Psoas muscle (tissue), 8 donors: ENCODE measurements around the gene MTREX. TPM values are rescaled to one million over a fixed set of nuclear protein-coding genes. Genes with fewer than 3 reads are reported as not detected.
A peak's percentile ranks its signal among the peaks of the same experiment; 100 is the strongest.

Source experiments
- ATAC-seq, 4 donors: fragments of 200-7000 bp; cut with Tn5 transposase; one replicate each; pipeline ENCODE4 v1.9.1; 2020; ENCODE audit warnings: moderate library complexity in 3 of 4, mild to moderate bottlenecking in 2 of 4
- DNase-seq, 2 donors: peaks; one replicate each; pipeline ENCODE4 v3.0.0-alpha.2; 2020
- H3K27ac ChIP-seq: fragments of 200-600 bp; one replicate; pipeline ENCODE4 v1.8.0; 2022
- H3K27me3 ChIP-seq, 3 donors: fragments of 200-600 bp in 1 of 3; one replicate each; pipeline versions ENCODE4 v1.6.1 to v1.8.0; 2013 to 2022; ENCODE audit warnings: low read length in 2 of 3, mild to moderate bottlenecking in 2 of 3, moderate library complexity in 1 of 3; ENCODE audit not compliant: insufficient read depth in 3 of 3
- H3K36me3 ChIP-seq, 2 donors: fragments of 200-600 bp in 1 of 2; one replicate each; pipeline versions ENCODE4 v1.6.1 to v1.8.0; 2013 to 2022; ENCODE audit warnings: low read depth in 1 of 2, mild to moderate bottlenecking in 1 of 2, moderate library complexity in 1 of 2; ENCODE audit not compliant: insufficient read depth in 1 of 2
- H3K4me1 ChIP-seq: fragments of 200-600 bp; one replicate; pipeline ENCODE4 v1.8.0; 2022
- H3K4me3 ChIP-seq: fragments of 200-600 bp; one replicate; pipeline ENCODE4 v1.8.0; 2022; ENCODE audit warnings: mild to moderate bottlenecking
- H3K9me3 ChIP-seq: fragments of 200-600 bp; one replicate; pipeline ENCODE4 v1.8.0; 2022
- WGBS, 3 donors: extraction: QIAGEN DNeasy Blood & Tissue Kit; methylation state at CpG; one replicate each; pipeline versions ENCODE4 v1.1.6 to v1.1.7; 2013; 5-methylcytosine and 5-hydroxymethylcytosine counted together
- intact Hi-C, 2 donors: fragments of 100-400 bp; cut with DNase I; formaldehyde crosslinking; loops; one replicate each; pipeline versions ENCODE4 v1.11.0 to v1.14.2; 2022
- polyA plus RNA-seq, 3 donors: library from polyadenylated mRNA; stranded (reverse); fragments of 200-250 nt; gene quantifications; one replicate each; pipeline ENCODE4 v1.2.3, GENCODE V29; 2013
- total RNA-seq, 4 donors: library from RNA; stranded (reverse); fragmentation: NEBNext Ultra II Directional in 2 of 4; extraction: Animal tissue kit (Norgen Biotek cat#: 25700) in 2 of 4; gene quantifications; one replicate each; pipeline versions ENCODE4 v1.2.1 to v1.2.4, GENCODE V29; 2021 to 2023
- TF ChIP-seq, protein P1 (sequence below): fragments of 200-600 bp; IDR thresholded peaks from one replicate; pipeline ENCODE4 v1.8.0; 2022; ENCODE audit warnings: antibody characterized with exemption
- donor health status: healthy with polysubstance abuse.
- donor health status: DM: no; HTN: no; CAD: no; lungs with moderate emphysema.
- donor health status: Bipolar disorder and iron deficiency.
- donor health status: healthy.
- donor health status: DM: yes; HTN: yes; CAD: no.
- donor health status: DM: no; HTN: no; CAD: no.
- donor health status: DM: no; HTN: no; CAD: no.
- donor health status: DM: yes; HTN: yes; CAD: no.

Gene MTREX
- total and polyA plus RNA-seq, 7 donors, result 26.7 to 79.4 (median 59.5) TPM

DNA sequence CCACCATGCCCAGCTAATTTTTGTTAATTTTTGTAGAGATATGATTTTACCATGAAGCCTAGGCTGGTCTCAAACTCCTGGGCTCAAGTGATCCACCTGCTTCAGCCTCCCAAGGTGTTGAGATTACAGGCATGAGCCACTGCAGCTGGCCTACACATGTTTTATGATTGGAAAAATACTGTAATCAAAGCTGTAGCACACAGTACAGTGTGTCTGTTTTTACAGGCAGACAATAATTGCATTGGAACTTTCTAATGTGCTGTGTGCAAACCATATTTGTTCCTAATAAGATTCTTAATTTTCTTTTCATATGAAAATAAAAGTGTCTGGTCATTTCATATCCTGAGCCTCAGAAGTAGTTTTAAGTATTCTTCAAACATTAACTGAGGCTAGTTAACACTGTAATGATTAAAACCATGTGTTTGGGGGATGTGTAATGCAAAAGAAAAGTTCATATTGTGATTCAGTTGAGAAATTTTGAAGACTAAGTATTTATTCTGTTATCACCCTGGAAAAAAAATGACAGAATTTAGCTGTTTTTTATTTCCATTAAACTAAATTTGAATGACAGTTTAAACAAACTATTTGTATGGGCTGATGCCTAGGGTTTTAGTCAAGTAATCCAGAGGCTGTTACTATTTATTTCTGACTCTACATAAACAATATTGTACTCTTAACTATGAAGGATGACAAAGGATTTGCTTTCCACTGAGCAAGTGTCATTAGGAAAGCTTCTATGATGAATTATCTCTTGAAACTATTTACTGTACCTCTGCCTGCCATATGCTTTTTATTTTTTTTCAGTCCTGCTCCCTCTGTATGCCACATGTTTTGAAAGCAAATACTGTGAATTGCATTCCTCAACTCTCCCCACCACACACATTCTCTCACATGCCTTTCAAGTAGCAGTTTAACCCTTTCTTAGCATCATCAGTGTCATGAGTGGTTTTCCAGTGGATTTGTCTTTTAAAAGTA lies 111.5 kb downstream of the MTREX start:
- no peak for DNase-seq
- no peaks in the 10 kb centered on the region for H3K27me3 ChIP-seq
- peaks cover 37% of the 10 kb centered on the region for H3K4me1 ChIP-seq
- ATAC-seq, result peak in 2 of 4 donors; percentile 34 to 40
- H3K36me3 ChIP-seq, result peaks cover 5 to 32% of the 10 kb centered on the region in 2 donors
- H3K27ac ChIP-seq, result peak overlapping the region; percentile 3
- TF ChIP-seq, protein P1, sequence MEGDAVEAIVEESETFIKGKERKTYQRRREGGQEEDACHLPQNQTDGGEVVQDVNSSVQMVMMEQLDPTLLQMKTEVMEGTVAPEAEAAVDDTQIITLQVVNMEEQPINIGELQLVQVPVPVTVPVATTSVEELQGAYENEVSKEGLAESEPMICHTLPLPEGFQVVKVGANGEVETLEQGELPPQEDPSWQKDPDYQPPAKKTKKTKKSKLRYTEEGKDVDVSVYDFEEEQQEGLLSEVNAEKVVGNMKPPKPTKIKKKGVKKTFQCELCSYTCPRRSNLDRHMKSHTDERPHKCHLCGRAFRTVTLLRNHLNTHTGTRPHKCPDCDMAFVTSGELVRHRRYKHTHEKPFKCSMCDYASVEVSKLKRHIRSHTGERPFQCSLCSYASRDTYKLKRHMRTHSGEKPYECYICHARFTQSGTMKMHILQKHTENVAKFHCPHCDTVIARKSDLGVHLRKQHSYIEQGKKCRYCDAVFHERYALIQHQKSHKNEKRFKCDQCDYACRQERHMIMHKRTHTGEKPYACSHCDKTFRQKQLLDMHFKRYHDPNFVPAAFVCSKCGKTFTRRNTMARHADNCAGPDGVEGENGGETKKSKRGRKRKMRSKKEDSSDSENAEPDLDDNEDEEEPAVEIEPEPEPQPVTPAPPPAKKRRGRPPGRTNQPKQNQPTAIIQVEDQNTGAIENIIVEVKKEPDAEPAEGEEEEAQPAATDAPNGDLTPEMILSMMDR, result no peak
- no peak overlapping the region for H3K4me3 ChIP-seq
- H3K9me3 ChIP-seq, result no peaks in the 10 kb centered on the region
- intact Hi-C loops, result loop anchor here in 1 of 2 donors (5.0 kb wide), 1 partner anchor 113 kb away; the partner anchor contains the start of gene PLPP1

DNA sequence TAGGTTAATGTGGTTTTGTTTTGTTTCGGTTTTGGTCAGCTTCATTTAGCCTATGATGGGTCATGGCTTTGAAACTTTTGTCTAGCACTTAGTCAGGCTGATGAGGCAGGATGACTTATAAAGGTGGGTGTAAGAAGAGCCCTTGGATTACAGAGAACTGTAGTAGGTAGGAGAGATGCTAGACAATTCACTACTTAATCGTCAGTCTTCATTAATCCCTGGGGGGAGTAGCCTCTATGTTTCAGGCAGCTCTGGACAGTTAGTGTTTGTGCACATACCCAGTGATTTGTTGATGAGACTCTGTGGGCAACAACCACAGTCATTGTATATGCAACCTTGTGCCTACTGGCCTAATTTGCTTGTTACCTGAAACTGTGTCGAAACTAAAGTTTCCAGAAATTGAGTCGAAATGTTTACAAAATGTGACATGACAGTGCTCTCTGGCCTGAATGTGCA lies 113.3 kb downstream of the MTREX start:
- intact Hi-C loops, result loop anchor here (5.0 to 10.0 kb wide), 2 partner anchors 214 to 271 kb away; no protein-coding TSS in a partner anchor
- H3K36me3 ChIP-seq, result peaks cover 5 to 45% of the 10 kb centered on the region in 2 donors
- ATAC-seq (peak in 3 of 4 donors; percentile 41 to 46 (median 45)), DNase-seq (no peak)
- H3K9me3 ChIP-seq, result no peaks in the 10 kb centered on the region
- peaks cover 39% of the 10 kb centered on the region for H3K4me1 ChIP-seq
- WGBS, 3 donors, result 75 to 86% (median 80%) methylated on average over 4 of the region's 4 CpGs
- H3K4me3 ChIP-seq, result no peak overlapping the region
- no peaks in the 10 kb centered on the region for H3K27me3 ChIP-seq
- TF ChIP-seq, protein P1, result no peak
- no peak overlapping the region for H3K27ac ChIP-seq

DNA sequence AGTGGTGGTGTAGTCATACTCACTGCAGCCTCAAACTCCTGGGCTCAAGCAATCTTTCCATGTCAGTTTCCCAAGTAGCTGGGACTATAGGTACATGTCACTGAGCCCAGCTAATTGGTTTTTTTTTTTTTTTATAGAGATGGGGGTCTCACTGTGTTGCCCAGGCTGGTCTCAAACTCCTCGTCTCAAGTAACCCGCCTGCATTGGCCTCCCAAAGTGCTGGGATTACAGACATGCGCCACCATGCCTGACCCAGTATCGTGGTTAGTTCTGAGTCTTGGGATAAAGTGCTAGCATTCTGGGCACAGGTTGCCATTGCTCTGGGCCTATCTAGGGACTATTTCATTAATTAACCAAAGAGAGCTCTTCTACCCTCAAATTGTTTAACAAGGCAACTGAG lies 118.7 kb downstream of the MTREX start:
- Histone ChIP-seq H3K36me3 (peaks cover 9 to 42% of the 10 kb centered on the region in 2 donors), H3K27ac (peak overlapping the region; percentile 81), H3K9me3 (no peaks in the 10 kb centered on the region), H3K4me1 (peaks cover 45% of the 10 kb centered on the region), H3K27me3 (no peaks in the 10 kb centered on the region), H3K4me3 (no peak overlapping the region)
- ATAC-seq (no peak), DNase-seq (no peak)
- 72 to 93% (median 83%) methylated on average over 4 of the region's 4 CpGs for WGBS, 3 donors
- TF ChIP-seq, protein P1, result no peak
- intact Hi-C loops, result loop anchor here in 1 of 2 donors (10.0 kb wide), 1 partner anchor 208 kb away; no protein-coding TSS in a partner anchor

DNA sequence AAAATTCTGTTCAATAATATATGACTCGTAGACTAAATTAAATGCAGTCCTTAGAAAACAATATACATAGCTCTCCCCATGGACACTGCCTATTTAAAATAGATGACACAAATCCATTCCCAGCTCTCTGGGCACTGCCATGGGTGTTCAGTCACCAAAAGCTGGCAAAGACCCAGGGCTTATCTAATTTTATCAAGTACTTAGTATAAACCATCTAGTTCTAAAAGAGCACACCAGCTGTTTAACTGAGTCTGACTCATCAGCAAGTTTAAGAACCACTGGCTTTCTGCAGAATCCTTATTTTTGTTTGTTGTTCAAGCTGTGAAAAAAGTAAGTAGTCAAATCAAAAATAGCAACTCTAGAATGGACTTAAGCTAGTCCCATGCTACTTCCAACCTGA lies 119.4 kb downstream of the MTREX start:
- no peaks in the 10 kb centered on the region for H3K27me3 ChIP-seq
- peak in 1 of 2 donors; percentile 70 for DNase-seq
- peaks cover 38% of the 10 kb centered on the region for H3K4me1 ChIP-seq
- intact Hi-C loops, result loop anchor here in 1 of 2 donors (10.0 kb wide), 1 partner anchor 208 kb away; no protein-coding TSS in a partner anchor
- H3K27ac ChIP-seq, result peak overlapping the region; percentile 81
- H3K36me3 ChIP-seq, result peaks cover 9 to 41% of the 10 kb centered on the region in 2 donors
- TF ChIP-seq, protein P1, result no peak
- H3K4me3 ChIP-seq, result no peak overlapping the region
- H3K9me3 ChIP-seq, result no peaks in the 10 kb centered on the region
- 35 to 46% (median 39%) methylated on average over 1 of the region's 1 CpG for WGBS, 3 donors
- peak; percentile 95 to 96 (median 95) for ATAC-seq
